C4-2B (cell line): ENCODE data around the gene CRHBP.

Experiments used
- ZFX ChIP-seq: fragments of 450-650 bp; IDR thresholded peaks from 2 replicates; pipeline ENCODE4 v1.6.1; 2017
- TF ChIP-seq, protein P1 (sequence below): fragments of 450-650 bp; conservative IDR thresholded peaks from 2 replicates; pipeline ENCODE4 v1.5.1; 2017; ENCODE audit warnings: mild to moderate bottlenecking

GRCh38 chr5:77017668-77018067 is 64.8 kb downstream of the CRHBP start:
- TF ChIP-seq, protein P1, sequence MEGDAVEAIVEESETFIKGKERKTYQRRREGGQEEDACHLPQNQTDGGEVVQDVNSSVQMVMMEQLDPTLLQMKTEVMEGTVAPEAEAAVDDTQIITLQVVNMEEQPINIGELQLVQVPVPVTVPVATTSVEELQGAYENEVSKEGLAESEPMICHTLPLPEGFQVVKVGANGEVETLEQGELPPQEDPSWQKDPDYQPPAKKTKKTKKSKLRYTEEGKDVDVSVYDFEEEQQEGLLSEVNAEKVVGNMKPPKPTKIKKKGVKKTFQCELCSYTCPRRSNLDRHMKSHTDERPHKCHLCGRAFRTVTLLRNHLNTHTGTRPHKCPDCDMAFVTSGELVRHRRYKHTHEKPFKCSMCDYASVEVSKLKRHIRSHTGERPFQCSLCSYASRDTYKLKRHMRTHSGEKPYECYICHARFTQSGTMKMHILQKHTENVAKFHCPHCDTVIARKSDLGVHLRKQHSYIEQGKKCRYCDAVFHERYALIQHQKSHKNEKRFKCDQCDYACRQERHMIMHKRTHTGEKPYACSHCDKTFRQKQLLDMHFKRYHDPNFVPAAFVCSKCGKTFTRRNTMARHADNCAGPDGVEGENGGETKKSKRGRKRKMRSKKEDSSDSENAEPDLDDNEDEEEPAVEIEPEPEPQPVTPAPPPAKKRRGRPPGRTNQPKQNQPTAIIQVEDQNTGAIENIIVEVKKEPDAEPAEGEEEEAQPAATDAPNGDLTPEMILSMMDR, result no peak
- TF ChIP-seq ZFX, result no peak
